KOPT-K1 (cell line): ENCODE results near the gene THAP7.

Source experiments
- H3K27ac ChIP-seq: fragments of 200-600 bp; sonication (generic); 2 replicates; pipeline ENCODE4 v1.5.1; 2016; ENCODE audit warnings: antibody characterized with exemption, mild to moderate bottlenecking, low read depth, low read length; ENCODE audit not compliant: poor library complexity, severe bottlenecking
- H3K36me3 ChIP-seq: fragments of 200-600 bp; sonication (generic); 2 replicates; pipeline ENCODE4 v1.5.1; 2017; ENCODE audit warnings: antibody characterized with exemption, mild to moderate bottlenecking, low read length, moderate library complexity; ENCODE audit not compliant: insufficient read depth
- H3K9me3 ChIP-seq: fragments of 200-600 bp; sonication (generic); 2 replicates; pipeline ENCODE4 v1.5.1; 2017; ENCODE audit warnings: antibody characterized with exemption, low read length, mild to moderate bottlenecking; ENCODE audit not compliant: insufficient read depth, poor library complexity, severe bottlenecking

THAP7 gene

DNA sequence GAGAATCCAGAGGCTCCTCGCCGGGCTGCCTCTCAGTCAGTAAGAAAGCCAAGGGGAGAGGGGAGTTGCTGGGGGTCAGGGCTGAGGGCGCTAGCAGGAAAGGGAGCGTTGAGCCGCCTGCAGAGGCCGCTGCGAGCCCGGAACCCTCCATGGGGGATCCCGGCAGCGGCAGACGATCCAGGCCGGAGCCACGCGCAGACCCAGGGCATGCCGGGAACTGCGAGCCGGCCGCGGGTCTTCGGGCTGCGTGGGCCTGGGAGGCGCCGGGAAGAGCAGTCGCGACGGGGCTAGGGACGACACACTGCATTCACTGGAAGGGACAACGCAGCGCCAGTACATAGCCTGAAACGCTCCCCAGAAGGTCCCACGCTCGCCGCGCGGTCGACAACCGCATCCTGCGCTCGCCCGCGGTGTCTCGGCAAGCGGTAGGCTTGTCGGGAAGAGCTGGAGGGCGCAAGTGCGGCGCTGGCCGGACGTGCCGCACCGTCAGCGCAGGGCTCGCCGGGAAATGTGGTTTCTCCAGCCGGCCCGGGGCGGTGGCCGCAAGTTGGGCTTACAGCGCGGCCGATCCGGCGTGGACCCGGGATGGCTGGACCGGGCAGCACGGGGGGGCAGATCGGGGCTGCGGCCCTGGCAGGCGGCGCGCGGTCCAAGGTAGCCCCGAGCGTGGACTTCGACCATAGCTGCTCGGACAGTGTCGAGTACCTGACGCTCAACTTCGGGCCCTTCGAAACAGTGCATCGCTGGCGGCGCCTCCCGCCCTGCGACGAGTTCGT is 19.9 kb downstream of the THAP7 start, which contains the start of gene LZTR1:
Gene LZTR1 (plus strand): TSS at position 511 of the 776 bp plus-strand sequence. CDS start 75 bp downstream, at position 586.
- Histone ChIP-seq H3K36me3 (peaks cover 15% of the 10 kb centered on the region; the same call in 1 of the 2 replicates), H3K27ac (peak within 1 kb of the TSS; percentile 87), H3K9me3 (peaks cover 11% of the 10 kb centered on the region)

DNA sequence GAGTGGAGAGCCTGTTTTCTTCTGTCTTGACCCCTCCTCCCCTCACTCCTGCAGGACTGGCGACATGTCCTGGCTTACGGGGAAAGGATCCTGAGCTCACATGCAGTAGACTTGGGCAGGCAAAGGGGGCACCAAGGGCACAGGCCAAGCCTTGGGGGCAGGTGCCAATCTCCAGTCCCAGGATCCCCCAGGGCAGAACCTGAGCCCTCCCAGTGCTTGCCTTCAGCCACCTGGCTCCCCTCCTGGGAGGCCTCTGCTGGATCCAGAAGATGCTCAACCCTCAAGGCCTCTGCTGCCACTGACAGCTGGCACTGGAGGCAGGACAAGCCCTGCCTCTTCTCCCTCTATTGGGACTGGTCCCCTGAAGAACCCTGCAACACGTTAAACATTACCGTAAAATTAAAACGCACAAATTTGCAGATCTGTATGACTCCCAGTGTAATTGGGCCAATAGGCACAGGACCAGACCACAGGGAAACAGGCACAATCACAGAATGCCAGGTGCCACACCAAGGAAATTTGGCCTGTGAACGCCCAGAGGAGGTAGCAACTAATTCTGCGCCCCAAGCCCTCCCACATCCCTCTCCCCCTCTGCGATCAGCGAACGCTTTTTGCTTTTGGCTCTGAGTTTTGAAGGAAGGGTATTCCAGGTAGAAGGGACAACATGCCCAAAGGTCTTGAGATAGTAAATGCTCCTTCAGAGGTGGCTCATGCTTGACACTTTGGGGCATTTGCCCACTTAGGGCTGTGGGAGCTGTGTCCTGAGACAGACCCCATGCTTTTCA is 20.8 kb downstream of the THAP7 start:
- peaks cover 11% of the 10 kb centered on the region for H3K9me3 ChIP-seq
- H3K27ac ChIP-seq, result peak overlapping the region; percentile 87
- peaks cover 8% of the 10 kb centered on the region; the same call in 1 of the 2 replicates for H3K36me3 ChIP-seq

DNA sequence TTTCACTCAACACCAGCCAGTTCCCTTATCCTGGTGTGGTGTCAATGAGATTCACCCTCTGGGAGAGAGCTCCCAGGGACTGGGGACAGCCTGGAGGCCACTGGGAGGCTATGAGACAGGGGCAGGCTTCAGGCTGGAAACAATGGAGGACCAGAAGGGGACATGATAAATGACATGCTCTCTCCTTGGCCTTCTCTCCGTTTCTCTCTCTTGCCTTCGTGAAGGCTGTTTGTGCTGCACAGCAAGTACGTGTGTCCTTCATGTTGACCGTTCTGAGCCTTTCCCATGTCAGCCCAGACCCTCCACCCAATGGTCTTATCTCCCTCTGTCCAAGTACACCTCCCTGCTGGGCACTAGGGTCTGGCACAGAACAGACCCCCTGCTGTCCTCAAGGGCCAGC is 21.4 kb downstream of the THAP7 start:
- Histone ChIP-seq H3K27ac (no peak overlapping the region), H3K9me3 (peaks cover 11% of the 10 kb centered on the region), H3K36me3 (peaks cover 2% of the 10 kb centered on the region; the same call in 1 of the 2 replicates)

DNA sequence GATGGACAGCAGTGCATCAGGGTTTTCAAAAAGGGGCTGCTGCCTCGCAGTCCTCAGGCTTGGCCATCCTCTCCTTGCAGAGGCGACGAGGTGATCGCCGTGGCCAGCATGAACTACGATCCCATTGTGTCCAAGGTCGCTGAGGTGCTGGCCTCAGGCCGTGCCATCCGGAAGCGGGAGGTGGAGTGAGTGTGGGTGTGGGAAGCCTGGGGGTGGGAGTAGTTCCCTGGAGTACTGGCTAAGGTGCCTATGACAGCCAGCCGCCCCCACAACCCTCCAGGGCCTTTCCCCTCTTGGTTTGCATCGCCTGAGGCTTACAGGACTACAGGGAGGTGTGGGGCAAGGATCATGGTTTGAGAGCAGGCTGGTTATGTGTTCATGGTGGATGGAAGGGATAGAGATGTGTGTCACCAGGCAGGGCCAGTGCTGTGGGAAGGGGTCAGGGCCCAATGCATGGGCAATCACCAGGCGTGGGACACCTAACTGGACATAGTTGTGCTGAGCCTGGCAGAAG is 21.9 kb downstream of the THAP7 start:
- Histone ChIP-seq H3K9me3 (peaks cover 11% of the 10 kb centered on the region), H3K27ac (no peak overlapping the region), H3K36me3 (no peaks in the 10 kb centered on the region)

DNA sequence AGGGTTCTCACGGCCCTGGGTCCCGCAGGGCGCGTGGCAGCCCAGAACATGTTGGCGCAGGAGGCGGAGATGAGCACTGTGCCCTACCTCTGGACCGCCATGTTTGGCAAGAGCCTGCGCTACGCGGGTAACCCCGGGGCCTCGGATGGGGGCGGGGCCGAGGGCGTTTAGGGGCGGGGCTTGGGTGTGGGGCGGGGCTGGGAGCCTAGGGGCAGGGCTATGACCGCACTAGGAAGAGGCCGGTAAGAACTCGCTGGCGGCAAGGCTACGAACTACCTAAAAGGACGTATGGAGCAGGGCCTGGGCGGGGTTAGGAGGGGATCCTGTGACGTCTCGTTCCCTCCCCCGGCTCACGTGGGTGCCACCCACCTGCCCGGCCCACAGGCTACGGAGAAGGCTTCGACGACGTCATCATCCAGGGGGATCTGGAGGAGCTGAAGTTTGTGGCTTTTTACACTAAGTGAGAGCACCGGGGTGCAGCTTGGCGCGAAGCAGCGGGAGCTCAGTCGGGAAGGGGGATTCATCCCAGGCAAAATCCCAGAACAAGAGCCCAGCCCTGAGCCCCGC is 22.6 kb downstream of the THAP7 start:
- peaks cover 11% of the 10 kb centered on the region for H3K9me3 ChIP-seq
- H3K27ac ChIP-seq, result no peak overlapping the region
- no peaks in the 10 kb centered on the region for H3K36me3 ChIP-seq

DNA sequence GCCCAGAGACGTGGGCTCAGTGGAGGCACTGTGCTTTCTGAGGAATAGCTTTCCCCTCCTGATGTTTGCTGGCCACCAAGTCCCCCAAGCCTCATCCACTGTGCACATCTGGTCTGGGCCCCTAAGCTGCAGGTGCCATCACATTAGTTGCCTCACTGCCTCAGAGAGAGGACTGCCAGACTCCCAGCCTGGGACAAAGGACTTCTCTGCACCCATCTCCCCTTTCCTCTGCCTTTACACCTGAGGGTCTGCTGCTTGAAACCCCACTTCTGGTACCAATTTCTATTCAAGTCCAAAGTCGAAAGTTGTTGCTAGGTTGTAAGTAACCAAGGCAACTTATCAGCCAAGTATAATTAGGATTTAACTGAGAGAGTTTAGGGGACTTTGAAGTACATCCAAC is 23.5 kb downstream of the THAP7 start:
- no peak overlapping the region for H3K27ac ChIP-seq
- no peaks in the 10 kb centered on the region for H3K36me3 ChIP-seq
- peaks cover 11% of the 10 kb centered on the region for H3K9me3 ChIP-seq

DNA sequence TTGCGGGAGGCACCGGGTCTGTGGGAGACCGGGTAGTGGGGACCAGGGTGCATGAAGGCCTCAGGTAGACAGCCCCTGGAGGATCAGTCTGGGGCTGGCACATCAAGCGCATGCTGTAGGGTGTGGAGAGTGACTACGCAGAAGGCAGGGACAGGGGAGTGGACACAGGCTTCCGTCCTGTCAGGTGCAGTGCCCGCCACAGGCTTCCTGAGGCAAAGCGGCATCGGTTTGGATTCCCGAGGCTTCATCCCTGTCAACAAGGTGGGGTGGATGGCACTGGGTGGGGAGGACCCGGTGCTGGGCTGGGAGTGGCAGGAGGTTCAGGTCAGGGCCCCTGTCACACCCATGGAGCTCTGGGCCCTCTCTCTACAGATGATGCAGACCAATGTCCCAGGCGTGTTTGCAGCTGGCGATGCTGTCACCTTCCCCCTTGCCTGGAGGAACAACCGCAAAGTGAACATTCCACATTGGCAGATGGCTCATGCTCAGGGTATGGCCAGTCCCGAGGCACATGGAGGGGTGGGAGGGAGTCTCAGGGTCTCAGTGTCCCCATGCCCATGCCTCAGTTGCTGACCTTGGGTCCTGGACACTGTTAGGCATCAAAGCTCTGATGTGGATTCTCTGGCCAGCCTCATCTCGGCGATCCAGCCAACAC is 24.3 kb downstream of the THAP7 start:
- H3K9me3 ChIP-seq, result peaks cover 11% of the 10 kb centered on the region
- no peak overlapping the region for H3K27ac ChIP-seq
- no peaks in the 10 kb centered on the region for H3K36me3 ChIP-seq

DNA sequence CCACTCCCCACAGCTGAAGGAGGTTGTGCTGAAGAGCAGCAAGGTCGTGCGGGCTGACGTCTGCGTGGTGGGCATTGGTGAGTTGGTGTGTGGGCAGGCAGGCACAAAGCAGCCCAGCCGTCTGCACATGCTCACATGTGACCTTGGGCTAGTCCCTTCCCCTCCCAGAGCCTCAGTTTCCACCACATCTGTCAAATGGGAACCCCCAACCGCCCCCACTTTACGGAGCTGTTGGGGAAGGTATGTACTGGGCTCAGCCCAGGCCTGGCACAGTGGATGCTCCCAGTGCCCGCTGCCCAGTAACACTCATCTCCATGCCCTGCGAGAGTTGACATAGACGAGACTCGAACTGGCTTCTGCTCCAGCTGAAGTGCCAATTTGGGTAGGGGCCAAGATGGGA is 24.9 kb downstream of the THAP7 start:
- no peaks in the 10 kb centered on the region for H3K36me3 ChIP-seq
- H3K27ac ChIP-seq, result no peak overlapping the region
- H3K9me3 ChIP-seq, result peaks cover 11% of the 10 kb centered on the region

DNA sequence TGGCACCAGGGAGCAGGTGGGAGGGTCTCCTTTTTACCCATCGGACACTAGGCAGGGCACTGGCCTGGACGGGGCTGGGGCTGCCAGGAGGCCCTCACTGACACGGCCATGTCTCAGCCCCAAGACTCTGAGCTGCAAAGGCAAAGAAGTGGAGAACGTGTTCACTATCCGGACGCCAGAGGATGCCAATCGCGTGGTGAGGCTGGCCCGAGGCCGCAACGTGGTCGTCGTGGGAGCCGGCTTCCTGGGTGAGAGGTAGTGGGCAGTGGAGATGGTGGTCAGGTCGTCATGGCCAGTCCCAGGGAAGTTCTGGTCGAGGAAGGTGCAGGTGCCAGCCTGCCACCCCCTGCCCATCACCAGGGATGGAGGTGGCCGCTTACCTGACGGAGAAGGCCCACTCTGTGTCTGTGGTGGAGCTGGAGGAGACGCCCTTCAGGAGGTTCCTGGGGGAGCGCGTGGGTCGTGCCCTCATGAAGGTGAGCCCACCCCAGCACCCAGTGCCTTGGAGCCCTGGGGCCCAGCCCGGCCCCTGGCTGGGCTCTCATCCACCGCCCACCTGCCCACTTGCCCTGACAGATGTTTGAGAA is 25.5 kb downstream of the THAP7 start:
- Histone ChIP-seq H3K36me3 (no peaks in the 10 kb centered on the region), H3K9me3 (peaks cover 11% of the 10 kb centered on the region), H3K27ac (no peak overlapping the region)

DNA sequence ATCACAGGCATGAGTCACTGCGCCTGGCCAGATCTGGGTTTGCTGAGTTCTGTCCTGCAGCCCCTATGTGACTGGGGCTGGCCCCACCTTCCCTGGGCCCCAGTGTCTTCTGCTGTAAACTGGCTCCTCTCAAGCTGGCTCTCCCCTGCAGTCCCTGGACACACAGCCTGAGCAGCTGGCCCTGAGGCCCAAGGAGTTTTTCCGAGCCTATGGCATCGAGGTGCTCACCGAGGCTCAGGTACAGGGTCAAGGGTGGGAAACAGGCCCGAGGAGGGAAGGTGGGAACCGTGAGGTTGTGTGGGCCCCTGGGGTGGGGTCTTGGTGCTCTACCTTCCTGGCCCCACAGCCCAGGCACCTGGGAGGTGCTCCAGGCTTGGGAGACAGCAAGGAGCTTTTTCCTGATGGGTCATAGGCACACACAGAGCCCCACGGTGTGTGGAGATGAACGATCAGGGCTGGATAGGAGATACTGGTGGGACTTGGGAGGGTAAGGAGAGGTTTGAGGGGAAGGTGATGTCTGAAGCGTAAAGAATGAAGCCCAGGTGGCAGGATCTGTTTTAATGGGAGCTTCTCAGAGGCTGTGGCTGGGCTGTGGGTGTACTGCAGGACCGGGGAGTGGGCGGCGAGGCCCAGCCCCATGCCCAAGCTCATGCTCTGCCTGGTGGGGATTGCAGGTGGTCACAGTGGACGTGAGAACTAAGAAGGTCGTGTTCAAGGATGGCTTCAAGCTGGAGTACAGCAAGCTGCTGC is 26.2 kb downstream of the THAP7 start:
- peaks cover 11% of the 10 kb centered on the region for H3K9me3 ChIP-seq
- H3K27ac ChIP-seq, result no peak overlapping the region
- no peaks in the 10 kb centered on the region for H3K36me3 ChIP-seq

DNA sequence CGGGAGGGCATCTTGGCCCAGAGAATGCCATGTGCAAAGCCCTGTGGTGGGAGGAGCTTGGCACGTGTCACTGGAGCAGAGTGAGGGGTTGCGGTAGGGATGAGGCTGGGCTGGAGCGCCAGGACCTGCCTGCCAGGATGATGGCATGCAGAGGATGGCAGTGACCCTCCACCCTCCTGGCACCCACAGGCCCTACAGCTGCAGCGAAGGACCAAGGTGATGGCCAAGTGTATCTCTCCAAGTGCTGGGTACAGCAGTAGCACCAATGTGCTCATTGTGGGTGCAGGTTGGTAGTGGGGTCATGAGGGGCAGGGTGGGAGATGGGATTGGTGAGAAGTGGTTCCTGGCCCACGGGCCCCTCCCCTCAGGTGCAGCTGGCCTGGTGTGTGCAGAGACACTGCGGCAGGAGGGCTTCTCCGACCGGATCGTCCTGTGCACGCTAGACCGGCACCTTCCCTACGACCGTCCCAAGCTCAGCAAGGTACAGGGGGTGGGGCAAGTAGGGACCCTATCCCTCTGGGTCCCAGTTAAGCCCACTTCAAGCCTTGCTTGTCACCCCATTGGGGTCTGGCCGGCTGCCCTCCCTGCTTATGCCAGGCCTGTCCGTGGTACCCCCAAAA is 27.5 kb downstream of the THAP7 start:
- Histone ChIP-seq H3K36me3 (no peaks in the 10 kb centered on the region), H3K27ac (no peak overlapping the region), H3K9me3 (peaks cover 11% of the 10 kb centered on the region)

DNA sequence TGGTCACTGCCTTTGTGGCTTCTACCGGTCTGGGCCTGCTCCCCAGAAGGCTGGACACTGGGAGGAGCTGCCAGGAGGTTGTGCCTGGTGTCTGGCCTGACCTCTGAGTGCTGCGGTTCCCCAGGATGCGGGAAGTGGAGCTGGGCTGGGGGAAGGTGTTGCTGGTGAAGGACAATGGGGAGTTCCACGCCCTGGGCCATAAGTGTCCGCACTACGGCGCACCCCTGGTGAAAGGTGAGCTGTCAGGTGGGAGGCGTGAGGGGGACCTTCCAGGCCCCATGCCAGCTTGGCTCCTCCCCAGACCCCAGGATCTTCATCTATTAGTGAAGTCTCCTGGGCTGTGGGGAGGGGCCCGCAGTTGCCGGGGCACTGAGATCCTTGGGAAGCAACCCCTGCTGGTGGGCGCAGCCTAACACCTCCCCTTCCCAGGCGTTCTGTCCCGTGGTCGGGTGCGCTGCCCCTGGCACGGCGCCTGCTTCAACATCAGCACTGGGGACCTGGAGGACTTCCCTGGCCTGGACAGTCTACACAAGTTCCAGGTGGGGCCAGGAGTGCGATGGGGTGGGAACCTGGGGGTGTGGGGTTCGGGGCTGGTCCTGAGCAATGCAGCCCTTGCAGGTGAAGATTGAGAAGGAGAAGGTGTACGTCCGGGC is 28.2 kb downstream of the THAP7 start:
- Histone ChIP-seq H3K36me3 (no peaks in the 10 kb centered on the region), H3K9me3 (peaks cover 6% of the 10 kb centered on the region), H3K27ac (no peak overlapping the region)

DNA sequence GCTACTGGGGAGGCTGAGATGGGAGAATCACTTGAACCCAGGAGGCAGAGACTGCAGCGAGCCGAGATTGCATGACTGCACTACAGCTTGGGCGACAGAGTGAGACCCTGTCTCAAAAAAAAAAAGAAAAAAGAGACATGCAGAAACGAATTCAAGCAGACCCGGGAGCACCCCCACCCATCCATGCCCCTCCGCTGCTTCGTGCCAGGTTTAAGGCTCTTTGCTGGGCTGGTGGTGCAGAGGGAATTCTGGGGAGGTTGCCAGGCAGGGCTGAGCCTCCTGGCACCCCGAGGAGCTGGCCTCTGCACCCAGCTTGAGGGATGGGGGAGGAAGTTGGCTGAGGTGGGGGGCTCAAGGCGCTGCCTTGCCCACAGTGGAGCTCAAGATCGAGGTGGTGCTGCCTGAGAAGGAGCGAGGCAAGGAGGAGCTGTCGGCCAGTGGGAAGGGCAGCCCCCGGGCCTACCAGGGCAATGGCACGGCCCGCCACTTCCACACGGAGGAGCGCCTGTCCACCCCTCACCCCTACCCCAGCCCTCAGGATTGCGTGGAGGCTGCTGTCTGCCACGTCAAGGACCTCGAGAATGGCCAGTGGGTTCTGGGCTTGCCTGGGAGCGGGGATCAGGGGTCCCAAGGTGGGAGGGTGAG is 28.9 kb downstream of the THAP7 start:
- no peaks in the 10 kb centered on the region for H3K36me3 ChIP-seq
- H3K27ac ChIP-seq, result no peak overlapping the region
- H3K9me3 ChIP-seq, result no peaks in the 10 kb centered on the region
